ENCODE measurements around the gene ASF1A. TPM values are rescaled to one million over a fixed set of nuclear protein-coding genes. Genes with fewer than 3 reads are reported as not detected.

ASF1A gene
- total and polyA plus RNA-seq, 2 of the 13 experiments (the other 11 are each of a cell fraction or from before 2014, with no cell fraction given) = 14.5 to 49.9 TPM

GRCh38 chr6:118934461-118935330, 40.7 kb downstream of the ASF1A start, which contains the start of gene MCM9 (continued):
- TF ChIP-seq BCL3 (CRISPR knock-in tag; IDR thresholded peaks at IDR 0.05) (peak; percentile 97), HNRNPH1 (optimal IDR thresholded peaks at IDR 0.05; ENCODE audit: low read depth, low read length) (no peak), ZNF510 (CRISPR knock-in tag; IDR thresholded peaks at IDR 0.05; ENCODE audit: low read depth) (0 out of 2 replicates have a peak, but pooled peaks have one; percentile 74), KIAA2018 (CRISPR knock-in tag; IDR thresholded peaks at IDR 0.05; ENCODE audit: borderline replicate concordance) (peak; percentile 42; the same call in 1 of the 2 replicates), ZNF224 (CRISPR knock-in tag; IDR thresholded peaks at IDR 0.05) (0 out of 2 replicates have a peak, but pooled peaks have one; percentile 75), BCL6 (CRISPR knock-in tag; IDR thresholded peaks at IDR 0.05) (peak; percentile 9; the same call in 1 of the 2 replicates), ZNF784 (CRISPR knock-in tag; IDR thresholded peaks at IDR 0.05; ENCODE audit: borderline replicate concordance) (peak; percentile 84; the same call in 1 of the 2 replicates), NR2F2 (IDR thresholded peaks at IDR 0.05; ENCODE audit: borderline replicate concordance, low read depth) (peak; percentile 17; the same call in 1 of the 2 replicates), SNAI1 (CRISPR knock-in tag; IDR thresholded peaks at IDR 0.05; ENCODE audit: borderline replicate concordance) (peak; percentile 26; the same call in 1 of the 2 replicates), KMT2B (CRISPR knock-in tag; IDR thresholded peaks at IDR 0.05) (peak; percentile 78; the same call in 1 of the 2 replicates), KDM4B (CRISPR knock-in tag; IDR thresholded peaks at IDR 0.05) (no peak), SMAD1 (CRISPR knock-in tag; IDR thresholded peaks at IDR 0.05; ENCODE audit: borderline replicate concordance, low read depth) (peak; percentile 80; the same call in 1 of the 2 replicates), PHF21A (CRISPR knock-in tag; IDR thresholded peaks at IDR 0.05) (peak; percentile 88), KLF11 (CRISPR knock-in tag; IDR thresholded peaks at IDR 0.05) (peak; percentile 20; the same call in 1 of the 2 replicates), FUBP1 (CRISPR knock-in tag; IDR thresholded peaks at IDR 0.05; ENCODE audit: borderline replicate concordance) (no peak)
